HG03066 (cell line): Measurements from ENCODE around the gene FAF2.
"Not testable (repeated sequence)": the region's sequence is repeated elsewhere in the genome, so short reads cannot be mapped to it uniquely, and the experiment has no call there.

Source experiments
- ATAC-seq: cut with Tn5 transposase; IDR thresholded peaks from one replicate; pipeline ENCODE4 v1.9.1; 2021; ENCODE audit warnings: low read depth; ENCODE audit not compliant: unreplicated experiment

The FAF2 gene

GRCh38 chr5:176446884-176447590 lies 1.1 kb upstream of the FAF2 start:
- ATAC-seq, result no peak

DNA sequence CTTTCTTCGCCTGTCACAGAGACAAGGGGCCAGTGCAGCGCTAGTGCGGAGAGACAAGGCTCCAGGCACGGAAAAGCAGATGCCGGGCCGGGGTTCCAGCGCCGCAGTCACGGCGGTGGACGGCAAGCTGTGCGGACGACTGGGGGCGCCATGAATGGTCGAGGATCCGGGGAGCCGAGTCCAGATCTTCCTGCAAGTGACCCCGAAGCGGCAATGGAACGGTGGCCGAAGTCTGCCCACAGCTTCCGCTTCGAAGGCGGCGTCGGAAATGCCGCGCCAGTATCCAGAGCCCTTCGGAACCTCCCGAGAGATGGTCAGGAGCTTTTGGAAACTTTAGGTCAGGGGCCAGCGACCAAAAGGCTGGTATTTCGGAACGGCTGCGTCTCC lies 601 bp upstream of the FAF2 start:
- ATAC-seq, result peak; percentile 25

GRCh38 chr5:176450077-176450476 lies 1.9 kb downstream of the FAF2 start:
- no peak for ATAC-seq

- ATAC-seq, result no peak
These were observed 6.7 kb downstream of the FAF2 start for GRCh38 chr5:176454724-176455394.

DNA sequence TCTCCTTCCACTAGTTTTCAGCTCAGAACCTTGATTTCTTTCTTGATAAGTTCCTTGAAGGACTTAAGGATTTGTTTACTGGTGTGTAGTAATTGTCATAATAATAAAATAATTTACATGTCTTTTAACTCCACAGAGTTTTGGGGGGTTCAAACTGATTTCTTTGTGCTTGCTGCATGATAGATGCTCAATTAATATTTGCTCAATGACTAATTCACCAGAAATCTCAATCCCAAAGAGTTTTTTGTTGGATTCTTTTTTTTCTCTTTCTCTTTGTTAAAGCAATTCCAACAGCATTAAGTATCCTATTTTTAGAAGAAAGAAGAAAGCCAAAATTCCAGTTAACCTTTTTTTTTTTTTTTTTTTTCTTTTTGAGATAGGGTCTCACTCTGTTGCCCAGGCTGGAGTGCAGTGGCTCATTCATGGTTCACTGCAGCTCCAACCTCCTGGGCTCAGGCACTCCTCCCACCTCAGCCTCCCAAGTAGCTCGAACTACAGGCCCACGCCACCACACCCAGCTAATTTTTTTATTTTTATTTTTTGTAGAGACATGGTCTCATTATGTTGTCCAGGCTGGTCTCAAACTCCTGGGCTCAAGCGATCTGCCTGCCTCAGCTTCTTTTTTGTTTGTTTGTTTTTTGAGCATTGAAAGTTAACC lies 10.8 kb downstream of the FAF2 start:
- no peak for ATAC-seq

- no peak for ATAC-seq
These were observed 13.2 kb downstream of the FAF2 start for GRCh38 chr5:176461349-176461748.

- ATAC-seq, result no peak
These were observed 15.1 kb downstream of the FAF2 start for GRCh38 chr5:176463113-176463764.

DNA sequence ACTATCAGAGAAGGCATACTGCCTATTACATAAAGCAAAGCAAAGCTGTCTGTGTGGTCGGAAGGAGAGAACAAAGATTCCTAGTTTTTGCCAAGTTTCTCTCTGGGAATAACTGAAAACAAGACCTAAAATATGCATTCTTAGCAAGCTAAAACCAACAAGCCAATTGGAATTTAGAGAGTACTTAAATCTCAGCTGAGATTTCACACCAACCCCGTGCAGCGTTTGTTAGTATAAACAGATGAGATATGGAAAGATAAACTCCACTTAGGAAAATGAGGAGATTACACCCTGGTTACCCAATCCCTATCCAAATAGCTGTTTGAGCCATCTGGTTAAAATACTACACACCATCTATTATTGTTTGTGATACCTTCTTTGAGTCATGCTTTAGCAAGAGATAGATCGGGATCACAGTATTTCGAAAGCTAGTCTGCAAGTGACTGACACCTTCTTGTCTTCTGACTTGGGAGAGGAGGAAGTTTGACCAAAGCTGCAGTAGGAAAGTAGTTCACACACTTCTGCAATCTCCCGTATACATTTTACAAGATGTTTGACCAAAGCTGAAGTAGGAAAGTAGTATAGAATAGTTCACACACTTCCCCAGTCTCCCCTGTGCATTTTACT lies 18.2 kb downstream of the FAF2 start:
- ATAC-seq, result no peak

- ATAC-seq, result no peak
These were observed 21.1 kb downstream of the FAF2 start for GRCh38 chr5:176469296-176469695.

- ATAC-seq, result no peak
These were observed 22.4 kb downstream of the FAF2 start for GRCh38 chr5:176470539-176470938.

- ATAC-seq, result no peak
These were observed 22.9 kb downstream of the FAF2 start for GRCh38 chr5:176471098-176471497.

GRCh38 chr5:176473335-176474006 lies 25.3 kb downstream of the FAF2 start:
- ATAC-seq, result no peak

- no peak for ATAC-seq
These were observed 26.3 kb downstream of the FAF2 start for GRCh38 chr5:176474476-176474875.

DNA sequence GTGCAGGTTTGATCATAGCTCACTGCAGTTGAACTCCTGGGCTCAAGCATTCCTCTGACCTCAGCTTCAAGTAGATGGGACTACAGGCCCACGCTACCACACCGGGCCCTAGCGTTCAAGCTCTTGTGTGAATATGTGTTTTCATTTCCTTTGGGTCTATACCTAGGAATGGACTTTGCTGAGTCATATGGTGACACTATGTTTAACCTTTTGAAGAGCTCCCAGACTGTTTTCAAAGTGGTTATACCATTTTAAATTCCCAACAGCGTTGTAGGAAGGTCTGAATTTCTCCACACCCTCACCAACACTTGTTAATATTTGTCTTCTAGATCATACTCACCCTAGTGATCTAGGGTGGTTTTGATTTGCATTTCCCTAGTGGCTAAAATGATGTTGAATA lies 33.5 kb downstream of the FAF2 start:
- no peak for ATAC-seq

DNA sequence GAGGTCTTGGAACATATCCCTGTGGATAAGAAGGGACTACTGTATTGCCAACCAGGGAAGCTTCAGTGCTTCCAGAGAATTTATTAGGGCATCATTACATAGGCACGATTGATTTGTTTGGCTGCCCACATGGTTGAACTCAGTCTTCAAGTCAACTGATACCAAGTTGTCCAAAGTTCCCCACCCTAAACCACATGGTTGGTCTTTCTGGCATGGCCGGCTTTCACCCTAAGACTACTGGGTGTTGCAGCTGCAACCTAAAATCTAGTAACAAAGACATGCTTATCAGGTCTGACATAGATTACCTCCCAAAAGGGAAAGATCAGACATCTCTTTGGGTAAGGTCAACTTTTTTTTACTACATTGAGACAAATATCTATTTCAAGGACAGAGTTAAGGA lies 37.0 kb downstream of the FAF2 start:
- no peak for ATAC-seq

GRCh38 chr5:176486189-176486757 lies 38.1 kb downstream of the FAF2 start:
- ATAC-seq, result no peak

- not testable (repeated sequence) for ATAC-seq
These were observed 39.0 kb downstream of the FAF2 start for GRCh38 chr5:176487160-176487559.

DNA sequence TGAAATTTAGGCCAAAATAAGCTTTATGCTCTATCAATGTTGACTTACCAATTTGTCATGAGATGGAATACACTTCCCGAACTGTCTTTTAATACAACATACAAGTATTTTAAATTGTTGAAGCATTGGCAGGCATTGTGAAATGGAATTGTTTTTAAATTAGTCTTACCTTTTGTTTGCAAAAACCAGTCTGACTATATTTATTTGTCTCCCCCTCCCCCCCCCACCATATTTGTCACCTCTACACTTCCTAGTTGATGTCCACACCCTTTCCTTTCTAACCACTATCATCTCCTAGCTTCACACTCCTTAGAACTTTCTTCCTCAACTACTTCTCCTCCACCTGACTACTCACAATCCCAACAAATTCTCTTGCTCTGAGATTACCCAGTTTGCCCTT lies 40.9 kb downstream of the FAF2 start:
- no peak for ATAC-seq

DNA sequence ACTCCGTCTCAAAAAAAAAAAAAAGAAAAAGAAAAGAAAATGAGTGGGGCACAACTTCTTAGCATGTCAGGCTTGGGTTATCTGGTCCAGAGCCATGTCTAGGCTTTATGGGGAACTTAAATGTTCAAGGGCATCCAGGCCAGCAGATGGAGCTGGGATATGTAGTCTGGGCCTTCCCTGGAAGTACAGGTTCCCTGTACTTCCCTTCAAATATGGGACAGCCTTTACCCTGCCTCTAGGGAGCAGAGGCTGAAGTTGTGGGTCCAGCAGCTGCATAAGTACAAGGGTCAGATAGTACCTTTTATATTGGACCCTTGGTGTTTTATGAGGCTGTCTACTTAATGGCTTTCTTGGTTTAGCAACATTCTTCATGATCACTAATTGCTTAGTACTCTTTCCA lies 42.1 kb downstream of the FAF2 start:
- ATAC-seq, result no peak

- no peak for ATAC-seq
These were observed 42.9 kb downstream of the FAF2 start for GRCh38 chr5:176491101-176491502.
